Large intestine (tissue), 3 donors: Measurements from ENCODE around the gene NCS1. TPM values are rescaled to one million over a fixed set of nuclear protein-coding genes. Genes with fewer than 3 reads are reported as not detected.
A peak's percentile ranks its signal among the peaks of the same experiment; 100 is the strongest.

ENCODE experiments used
- DNase-seq, 2 donors: peaks; one replicate each; pipeline versions ENCODE4 v3.0.0 to v3.0.0-alpha.2; 2013
- H3K27ac ChIP-seq: one replicate; pipeline ENCODE4 v1.5.1; 2013; ENCODE audit warnings: low read length
- H3K27me3 ChIP-seq: 2 replicates; pipeline ENCODE4 v1.6.1; 2013; ENCODE audit warnings: low read length; ENCODE audit not compliant: control insufficient read depth, insufficient read depth
- H3K36me3 ChIP-seq: 2 replicates; pipeline ENCODE4 v1.6.1; 2013; ENCODE audit warnings: low read length; ENCODE audit not compliant: control insufficient read depth, insufficient read depth
- H3K4me1 ChIP-seq: one replicate; pipeline ENCODE4 v1.6.1; 2013; ENCODE audit warnings: low read length; ENCODE audit not compliant: control insufficient read depth, insufficient read depth
- H3K4me3 ChIP-seq: one replicate; pipeline ENCODE4 v1.5.1; 2013; ENCODE audit warnings: low read length
- H3K9me3 ChIP-seq: one replicate; pipeline ENCODE4 v1.6.1; 2013; ENCODE audit warnings: mild to moderate bottlenecking, low read depth, low read length, moderate library complexity; ENCODE audit not compliant: control insufficient read depth
- WGBS: methylation state at CpG from one replicate; pipeline ENCODE4 v1.1.5; 2013; ENCODE audit warnings: low lambda C conversion rate; ENCODE audit not compliant: insufficient coverage; 5-methylcytosine and 5-hydroxymethylcytosine counted together
- polyA plus RNA-seq: library from polyadenylated mRNA; unstranded; fragments of 120-200 nt; gene quantifications from one replicate; pipeline ENCODE4 v1.2.1, GENCODE V29; 2013

NCS1 gene
- polyA plus RNA-seq, 1 donor, result 14.7 TPM

DNA sequence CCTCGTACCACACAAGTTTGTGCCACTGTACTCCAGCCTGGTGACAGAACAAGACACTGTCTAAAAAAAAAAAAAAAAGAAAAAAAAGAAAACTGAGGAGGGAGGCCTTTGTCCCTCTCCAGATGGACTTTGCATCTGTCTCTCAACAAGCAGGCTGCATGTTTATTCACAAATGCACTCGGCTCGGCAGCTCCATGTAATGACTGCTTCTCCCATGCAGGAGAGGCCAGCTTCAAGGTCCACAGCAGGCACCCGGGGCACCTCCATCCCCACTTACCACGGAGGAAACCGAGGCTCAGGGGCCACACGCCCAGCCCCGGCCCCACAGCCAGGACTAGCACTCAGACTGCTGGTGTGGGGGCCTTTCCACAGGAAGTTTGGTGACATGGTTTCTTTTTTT, 13.1 kb upstream of the NCS1 start:
- no CpG with 5 or more reads among the region's 8 CpGs for WGBS
- H3K27ac ChIP-seq, result no peak overlapping the region
- H3K4me3 ChIP-seq, result no peak overlapping the region
- no peaks in the 10 kb centered on the region for H3K9me3 ChIP-seq
- H3K4me1 ChIP-seq, result peaks cover 11% of the 10 kb centered on the region
- no peaks in the 10 kb centered on the region for H3K36me3 ChIP-seq
- no peaks in the 10 kb centered on the region for H3K27me3 ChIP-seq
- DNase-seq, result peak; percentile 77 to 90

DNA sequence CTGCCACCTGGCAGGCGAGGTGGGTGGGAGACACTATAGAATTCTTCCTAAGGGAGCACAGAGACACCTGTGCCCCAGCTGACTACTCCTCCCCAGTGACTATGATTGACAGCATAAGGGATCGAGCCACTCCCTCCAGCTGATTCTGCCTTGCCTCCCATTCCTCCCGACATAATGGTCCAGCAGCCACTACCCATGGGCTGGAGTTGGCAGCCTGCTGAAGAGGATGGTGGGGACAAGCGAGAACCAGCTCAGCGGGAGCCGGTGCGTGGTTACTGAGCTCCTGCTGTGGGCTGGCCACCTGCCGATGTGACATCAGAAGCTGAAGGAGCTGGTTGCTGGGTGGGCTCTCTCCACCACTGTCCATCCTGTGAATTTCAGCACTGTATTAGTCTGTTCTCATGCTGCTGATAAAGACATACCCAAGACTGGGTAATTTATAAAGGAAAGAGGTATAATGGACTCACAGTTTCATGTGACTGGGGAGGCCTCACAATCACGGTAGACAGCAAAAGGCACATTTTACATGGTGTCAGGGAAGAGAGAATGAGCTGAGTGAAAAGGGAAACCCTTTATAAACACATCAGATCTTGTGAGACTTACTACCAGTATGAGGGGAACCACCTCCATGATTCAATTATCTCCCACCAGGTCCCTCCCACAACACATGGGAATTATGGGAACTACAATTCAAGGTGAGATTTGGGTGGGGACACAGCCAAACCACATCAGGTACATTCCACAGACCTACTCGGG, 12.1 kb upstream of the NCS1 start:
- no peak for DNase-seq
- Histone ChIP-seq H3K9me3 (no peaks in the 10 kb centered on the region), H3K27me3 (no peaks in the 10 kb centered on the region), H3K27ac (no peak overlapping the region), H3K4me1 (peaks cover 11% of the 10 kb centered on the region), H3K4me3 (no peak overlapping the region), H3K36me3 (no peaks in the 10 kb centered on the region)
- no CpG with 5 or more reads among the region's 10 CpGs for WGBS

GRCh38 chr9:130160862-130161470, 11.2 kb upstream of the NCS1 start:
- WGBS, result no CpG with 5 or more reads among the region's 3 CpGs
- no peak for DNase-seq
- Histone ChIP-seq H3K4me3 (no peak overlapping the region), H3K4me1 (peaks cover 11% of the 10 kb centered on the region), H3K27ac (no peak overlapping the region), H3K36me3 (no peaks in the 10 kb centered on the region), H3K27me3 (no peaks in the 10 kb centered on the region), H3K9me3 (no peaks in the 10 kb centered on the region)

DNA sequence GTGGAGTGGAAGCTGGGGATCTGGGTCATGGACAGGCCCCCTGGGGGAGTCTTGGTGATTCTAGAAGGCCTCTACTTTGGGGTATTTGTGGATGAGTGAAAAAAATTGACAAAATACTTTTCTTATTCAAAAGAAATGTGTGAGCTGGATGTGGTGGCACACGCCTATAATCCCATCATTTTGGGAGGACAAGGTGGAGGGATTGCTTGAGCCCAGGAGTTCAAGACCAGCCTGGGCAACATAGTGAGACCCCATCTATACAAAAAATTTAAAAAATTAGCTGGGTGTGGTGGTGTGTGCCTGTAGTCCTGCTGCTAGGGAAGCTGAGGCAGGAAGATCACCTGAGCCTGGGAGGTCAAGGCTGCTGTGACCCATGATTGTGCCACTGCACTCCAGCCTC, 6.6 kb upstream of the NCS1 start:
- H3K27ac ChIP-seq, result no peak overlapping the region
- no peaks in the 10 kb centered on the region for H3K9me3 ChIP-seq
- no peaks in the 10 kb centered on the region for H3K4me1 ChIP-seq
- no CpG with 5 or more reads among the region's 1 CpG for WGBS
- DNase-seq, result no peak
- H3K4me3 ChIP-seq, result no peak overlapping the region
- peaks cover under 1% of the 10 kb centered on the region for H3K27me3 ChIP-seq
- no peaks in the 10 kb centered on the region for H3K36me3 ChIP-seq

- 100% methylated on average over 1 of the region's 4 CpGs for WGBS
- no peak for DNase-seq
Measured at GRCh38 chr9:130166399-130166798, 5.8 kb upstream of the NCS1 start.

DNA sequence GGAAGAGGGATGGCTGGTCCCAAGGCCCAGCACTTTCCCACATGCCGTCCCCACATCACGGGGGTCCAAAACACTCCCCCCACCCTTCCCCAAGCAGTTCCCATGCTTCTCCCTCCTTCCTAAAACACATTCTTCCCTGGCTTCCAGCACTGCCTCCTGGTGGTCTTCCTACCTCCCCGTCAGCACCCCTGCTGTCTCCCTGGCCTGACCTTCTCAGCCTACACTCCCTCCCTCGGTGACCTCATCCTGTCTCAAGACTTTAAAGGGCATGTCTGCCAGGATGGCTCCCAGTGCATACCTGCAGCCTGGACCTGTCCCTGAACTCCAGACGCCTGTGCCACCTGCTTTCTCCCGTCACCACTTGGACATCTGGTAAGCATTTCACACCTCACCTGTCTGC, 4.3 kb upstream of the NCS1 start:
- Histone ChIP-seq H3K27ac (no peak overlapping the region), H3K36me3 (no peaks in the 10 kb centered on the region), H3K9me3 (no peaks in the 10 kb centered on the region), H3K27me3 (peaks cover 11% of the 10 kb centered on the region), H3K4me3 (no peak overlapping the region), H3K4me1 (peaks cover 2% of the 10 kb centered on the region)
- 0% methylated on average over 1 of the region's 6 CpGs for WGBS
- no peak for DNase-seq

More at GRCh38 chr9:130166399-130166798, 5.8 kb upstream of the NCS1 start:
- H3K4me1 ChIP-seq, result no peaks in the 10 kb centered on the region
- no peaks in the 10 kb centered on the region for H3K36me3 ChIP-seq
- H3K4me3 ChIP-seq, result no peak overlapping the region
- no peaks in the 10 kb centered on the region for H3K9me3 ChIP-seq
- peaks cover 9% of the 10 kb centered on the region for H3K27me3 ChIP-seq
- H3K27ac ChIP-seq, result no peak overlapping the region

GRCh38 chr9:130171226-130172148, 717 bp upstream of the NCS1 start:
- peaks cover 20% of the 10 kb centered on the region for H3K27me3 ChIP-seq
- H3K9me3 ChIP-seq, result no peaks in the 10 kb centered on the region
- no peak for DNase-seq
- no peaks in the 10 kb centered on the region for H3K36me3 ChIP-seq
- H3K27ac ChIP-seq, result no peak overlapping the region
- peaks cover 2% of the 10 kb centered on the region for H3K4me1 ChIP-seq
- peak overlapping the region; percentile 23 for H3K4me3 ChIP-seq
- no CpG with 5 or more reads among the region's 45 CpGs for WGBS

- H3K4me3 ChIP-seq, result peak overlapping the region; percentile 54
- peak in 1 of 2 donors; percentile 45 for DNase-seq
- no CpG with 5 or more reads among the region's 57 CpGs for WGBS
- no peak overlapping the region for H3K27ac ChIP-seq
- peaks cover 20% of the 10 kb centered on the region for H3K27me3 ChIP-seq
- no peaks in the 10 kb centered on the region for H3K9me3 ChIP-seq
- H3K4me1 ChIP-seq, result peaks cover 2% of the 10 kb centered on the region
- H3K36me3 ChIP-seq, result no peaks in the 10 kb centered on the region
Measured at GRCh38 chr9:130172858-130173665, 858 bp downstream of the NCS1 start.

DNA sequence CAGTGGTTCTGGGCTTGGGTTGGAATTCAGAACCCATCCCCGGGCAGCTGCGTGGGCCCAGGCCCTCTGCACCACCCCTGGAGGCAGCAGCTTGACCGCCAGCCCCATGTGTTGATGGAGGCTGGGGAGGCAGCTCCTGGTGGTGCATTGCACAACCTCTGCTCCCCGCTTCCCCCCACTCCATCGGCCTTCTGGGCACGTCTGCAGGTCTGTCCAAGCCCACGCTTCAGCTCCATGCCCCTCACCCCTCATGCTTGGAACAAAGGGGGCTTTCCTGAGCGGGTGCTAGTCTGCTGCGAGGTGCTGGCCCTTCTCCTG, 1.4 kb downstream of the NCS1 start:
- no peak for DNase-seq
- H3K27me3 ChIP-seq, result peaks cover 20% of the 10 kb centered on the region
- H3K9me3 ChIP-seq, result no peaks in the 10 kb centered on the region
- H3K4me3 ChIP-seq, result peak overlapping the region; percentile 54
- no peaks in the 10 kb centered on the region for H3K36me3 ChIP-seq
- peak overlapping the region; percentile 14 for H3K27ac ChIP-seq
- H3K4me1 ChIP-seq, result peaks cover 2% of the 10 kb centered on the region
- WGBS, result no CpG with 5 or more reads among the region's 9 CpGs

- H3K27me3 ChIP-seq, result peaks cover 20% of the 10 kb centered on the region
- H3K4me1 ChIP-seq, result peaks cover 2% of the 10 kb centered on the region
- no peaks in the 10 kb centered on the region for H3K9me3 ChIP-seq
- WGBS, result no CpG with 5 or more reads among the region's 9 CpGs
- no peak overlapping the region for H3K4me3 ChIP-seq
- no peaks in the 10 kb centered on the region for H3K36me3 ChIP-seq
- no peak for DNase-seq
- no peak overlapping the region for H3K27ac ChIP-seq
Measured at GRCh38 chr9:130174025-130174424, 1.8 kb downstream of the NCS1 start.
